Measurements from ENCODE around the gene PXMP2.

GRCh38 chr12:132700212-132700822, 12.9 kb downstream of the PXMP2 start:
- no peak for TF ChIP-seq CTCF (IDR thresholded peaks at IDR 0.05)
- TF ChIP-seq POLR2A (IDR thresholded peaks at IDR 0.05): no peak

Data from thyroid gland (tissue), 4 donors.